SU-DHL-6 (cell line): Measurements from ENCODE around the gene CXCL11.

Experiments used
- H2AFZ ChIP-seq: fragments of 200-600 bp; sonication (generic); 2 replicates; pipeline ENCODE4 v1.6.1; 2014; ENCODE audit warnings: low read depth, mild to moderate bottlenecking, moderate library complexity, mixed read lengths, antibody characterized with exemption, low read length; ENCODE audit not compliant: severe bottlenecking
- H3F3A ChIP-seq: fragments of 200-600 bp; shearing (Covaris generic); 2 replicates; pipeline ENCODE4 v1.6.0; 2016; ENCODE audit warnings: antibody characterized with exemption, mild to moderate bottlenecking; ENCODE audit not compliant: insufficient read depth
- H3K27ac ChIP-seq: fragments of 200-600 bp; sonication (generic); 2 replicates; pipeline ENCODE4 v1.5.1; 2016; ENCODE audit warnings: low read depth, mild to moderate bottlenecking, low read length, moderate library complexity, mixed read lengths
- H3K27me3 ChIP-seq: fragments of 200-600 bp; sonication (generic), shearing (Covaris generic); 2 replicates; pipeline ENCODE4 v1.6.0; 2014; ENCODE audit warnings: mild to moderate bottlenecking, low read length
- H3K36me3 ChIP-seq: fragments of 200-600 bp; sonication (generic); 2 replicates; pipeline ENCODE4 v1.6.1; 2014; ENCODE audit warnings: mild to moderate bottlenecking, low read length, mixed read lengths
- H3K4me2 ChIP-seq: fragments of 300-600, 200-600 bp; shearing (Covaris generic), sonication (generic); 2 replicates; pipeline ENCODE4 v1.6.0; 2014; ENCODE audit warnings: low read length, low read depth, mild to moderate bottlenecking; ENCODE audit not compliant: poor library complexity, severe bottlenecking
- H3K4me3 ChIP-seq: fragments of 200-600 bp; sonication (generic); 2 replicates; pipeline ENCODE4 v1.5.1; 2014; ENCODE audit warnings: antibody characterized with exemption, low read length, mild to moderate bottlenecking, mixed read lengths; ENCODE audit not compliant: insufficient read depth, poor library complexity, severe bottlenecking
- H3K79me2 ChIP-seq: fragments of 200-600 bp; sonication (generic); 2 replicates; pipeline ENCODE4 v1.6.1; 2014; ENCODE audit warnings: mild to moderate bottlenecking, low read length, moderate library complexity; ENCODE audit not compliant: insufficient read depth
- H3K9ac ChIP-seq: fragments of 200-600 bp; sonication (generic); 2 replicates; pipeline ENCODE4 v1.7.0; 2014; ENCODE audit warnings: mild to moderate bottlenecking, low read length
- H3K9me2 ChIP-seq: fragments of 200-600 bp; sonication (generic); replicated peaks from 2 replicates; pipeline ENCODE4 v1.6.1; 2014; ENCODE audit warnings: low read length; ENCODE audit not compliant: insufficient read depth
- H3K9me3 ChIP-seq: fragments of 200-600 bp; sonication (generic); 2 replicates; pipeline ENCODE4 v1.6.1; 2014; ENCODE audit warnings: low read length, mixed read lengths; ENCODE audit not compliant: insufficient read depth
- H4K20me1 ChIP-seq: fragments of 200-600 bp; sonication (generic); 2 replicates; pipeline ENCODE4 v1.6.1; 2014; ENCODE audit warnings: low read depth, mild to moderate bottlenecking, antibody characterized with exemption, low read length, moderate library complexity, mixed read lengths
- EZH2phosphoT487 ChIP-seq: fragments of 200-600 bp; sonication (generic), shearing (Covaris generic); conservative IDR thresholded peaks from 2 replicates; pipeline ENCODE4 v1.6.1; 2018; ENCODE audit warnings: mild to moderate bottlenecking, antibody characterized with exemption, low read length, moderate library complexity, mixed read lengths
- TF ChIP-seq, protein P1 (sequence below): fragments of 200-600 bp; sonication (generic); IDR thresholded peaks from one replicate; pipeline ENCODE4 v1.5.1; 2017; ENCODE audit warnings: antibody characterized with exemption, mild to moderate bottlenecking, low read length, moderate library complexity; ENCODE audit not compliant: insufficient read depth, poor library complexity, severe bottlenecking

The CXCL11 gene

DNA sequence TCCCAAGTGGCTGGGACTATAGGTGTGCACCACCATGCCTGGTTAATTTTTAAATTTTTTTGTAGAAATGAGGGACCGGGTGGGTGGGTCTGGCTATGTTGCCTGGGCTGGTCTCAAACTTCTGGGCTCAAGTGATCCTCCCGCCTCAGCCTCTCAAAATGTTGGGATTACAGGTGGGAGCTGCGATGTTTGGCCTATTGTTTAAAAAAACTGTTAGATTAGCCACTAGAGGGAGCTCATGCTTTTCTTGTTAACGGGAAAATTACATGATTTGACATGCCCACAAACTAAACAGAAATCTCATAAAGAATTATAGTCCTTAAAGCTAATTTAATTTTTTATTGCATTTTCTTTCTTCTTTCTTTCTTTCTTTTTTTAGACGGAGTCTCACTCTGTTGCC lies 40.1 kb downstream of the CXCL11 start:
- no peak overlapping the region for H2AFZ ChIP-seq
- no peak overlapping the region for H3K4me3 ChIP-seq
- H4K20me1 ChIP-seq = no peaks in the 10 kb centered on the region
- no peaks in the 10 kb centered on the region for H3K36me3 ChIP-seq
- no peak overlapping the region for H3K9ac ChIP-seq
- no peaks in the 10 kb centered on the region for H3K27me3 ChIP-seq
- H3K27ac ChIP-seq = no peak overlapping the region
- H3K9me3 ChIP-seq = no peaks in the 10 kb centered on the region
- TF ChIP-seq EZH2phosphoT487 = no peak
- TF ChIP-seq, protein P1, sequence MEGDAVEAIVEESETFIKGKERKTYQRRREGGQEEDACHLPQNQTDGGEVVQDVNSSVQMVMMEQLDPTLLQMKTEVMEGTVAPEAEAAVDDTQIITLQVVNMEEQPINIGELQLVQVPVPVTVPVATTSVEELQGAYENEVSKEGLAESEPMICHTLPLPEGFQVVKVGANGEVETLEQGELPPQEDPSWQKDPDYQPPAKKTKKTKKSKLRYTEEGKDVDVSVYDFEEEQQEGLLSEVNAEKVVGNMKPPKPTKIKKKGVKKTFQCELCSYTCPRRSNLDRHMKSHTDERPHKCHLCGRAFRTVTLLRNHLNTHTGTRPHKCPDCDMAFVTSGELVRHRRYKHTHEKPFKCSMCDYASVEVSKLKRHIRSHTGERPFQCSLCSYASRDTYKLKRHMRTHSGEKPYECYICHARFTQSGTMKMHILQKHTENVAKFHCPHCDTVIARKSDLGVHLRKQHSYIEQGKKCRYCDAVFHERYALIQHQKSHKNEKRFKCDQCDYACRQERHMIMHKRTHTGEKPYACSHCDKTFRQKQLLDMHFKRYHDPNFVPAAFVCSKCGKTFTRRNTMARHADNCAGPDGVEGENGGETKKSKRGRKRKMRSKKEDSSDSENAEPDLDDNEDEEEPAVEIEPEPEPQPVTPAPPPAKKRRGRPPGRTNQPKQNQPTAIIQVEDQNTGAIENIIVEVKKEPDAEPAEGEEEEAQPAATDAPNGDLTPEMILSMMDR = no peak
- no peaks in the 10 kb centered on the region for H3K9me2 ChIP-seq
- no peak overlapping the region for H3K4me2 ChIP-seq
- peaks cover under 1% of the 10 kb centered on the region; the same call in 1 of the 2 replicates for H3K79me2 ChIP-seq
- H3F3A ChIP-seq = no peaks in the 10 kb centered on the region

DNA sequence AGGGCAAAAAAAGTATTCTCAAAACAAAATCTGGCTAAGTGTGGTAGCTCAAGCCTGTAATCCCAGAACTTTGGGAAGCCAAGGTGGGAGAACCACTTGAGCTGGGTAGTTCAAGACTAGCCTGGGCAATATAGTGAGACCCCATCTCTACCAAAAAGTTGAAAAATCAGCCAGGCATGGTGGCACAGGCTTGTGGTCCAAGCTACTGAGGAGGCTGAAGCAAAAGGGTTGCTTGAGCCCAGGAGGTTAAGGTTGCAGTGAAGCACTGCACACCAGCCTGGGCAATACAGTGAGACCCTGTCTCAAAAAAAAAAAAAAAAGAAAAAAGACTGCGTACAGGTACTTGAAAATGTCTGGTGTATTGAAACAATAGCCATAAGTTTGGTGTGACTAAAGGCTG lies 43.4 kb downstream of the CXCL11 start:
- no peak overlapping the region for H3K27ac ChIP-seq
- no peak overlapping the region for H2AFZ ChIP-seq
- no peaks in the 10 kb centered on the region for H3K9me3 ChIP-seq
- TF ChIP-seq EZH2phosphoT487 = no peak
- TF ChIP-seq, protein P1 = no peak
- H4K20me1 ChIP-seq = peaks cover 3% of the 10 kb centered on the region; the same call in 1 of the 2 replicates
- no peaks in the 10 kb centered on the region for H3K9me2 ChIP-seq
- peaks cover 32% of the 10 kb centered on the region for H3K79me2 ChIP-seq
- H3K9ac ChIP-seq = no peak overlapping the region
- no peaks in the 10 kb centered on the region for H3K27me3 ChIP-seq
- no peaks in the 10 kb centered on the region for H3K36me3 ChIP-seq
- H3K4me2 ChIP-seq = no peak overlapping the region
- H3F3A ChIP-seq = no peaks in the 10 kb centered on the region
- no peak overlapping the region for H3K4me3 ChIP-seq

DNA sequence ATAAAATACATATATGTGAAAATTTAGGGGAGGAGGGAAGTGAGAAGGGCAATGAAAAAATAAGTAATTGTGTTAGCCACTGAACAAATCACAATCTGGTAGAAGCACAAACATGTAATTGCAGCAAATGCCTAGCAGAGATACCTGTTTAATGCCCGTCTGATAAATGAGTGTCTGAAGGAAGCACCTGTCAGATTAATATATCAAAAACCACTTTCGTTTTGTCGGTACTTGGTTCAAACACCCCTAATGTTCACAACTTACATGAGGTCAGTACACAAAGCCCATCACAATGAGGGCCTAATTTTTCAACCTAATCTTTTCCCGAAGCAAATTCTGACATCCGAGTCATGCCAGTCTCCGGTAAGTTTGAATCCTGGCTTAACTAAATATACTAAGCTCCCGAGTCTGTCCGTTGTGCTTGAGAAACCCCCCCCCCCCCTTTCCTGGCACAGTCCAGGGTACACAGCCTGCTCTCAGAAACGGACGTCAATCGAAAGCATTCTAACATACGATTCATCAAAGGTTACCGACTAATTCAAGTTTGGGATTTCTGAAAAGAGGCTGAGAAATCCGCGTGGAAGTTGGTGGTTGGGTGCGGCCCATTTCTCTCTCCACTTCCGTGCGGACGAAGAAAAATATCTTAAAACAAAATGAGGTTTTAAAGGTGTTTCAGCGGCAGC lies 45.9 kb downstream of the CXCL11 start:
- H3K4me3 ChIP-seq = peak overlapping the region; percentile 98
- no peaks in the 10 kb centered on the region for H3K27me3 ChIP-seq
- H3K9ac ChIP-seq = peak overlapping the region; percentile 79
- H2AFZ ChIP-seq = peak overlapping the region; percentile 88
- H3K4me2 ChIP-seq = peak overlapping the region; percentile 86
- no peak for TF ChIP-seq EZH2phosphoT487
- TF ChIP-seq, protein P1 = no peak
- no peaks in the 10 kb centered on the region for H3K36me3 ChIP-seq
- H3K9me3 ChIP-seq = no peaks in the 10 kb centered on the region
- no peak overlapping the region for H3K27ac ChIP-seq
- H3K9me2 ChIP-seq = no peaks in the 10 kb centered on the region
- peaks cover 3% of the 10 kb centered on the region; the same call in 1 of the 2 replicates for H4K20me1 ChIP-seq
- no peaks in the 10 kb centered on the region for H3F3A ChIP-seq
- peaks cover 55% of the 10 kb centered on the region for H3K79me2 ChIP-seq
